ENCODE results near the gene MALRD1. TPM values are rescaled to one million over a fixed set of nuclear protein-coding genes. Genes with fewer than 3 reads are reported as not detected.
A peak's percentile ranks its signal among the peaks of the same experiment; 100 is the strongest.

Gene MALRD1
- total and polyA plus RNA-seq, 3 donors from 2014 or later = 3.3 to 26.7 (median 19.3) TPM

- H3K27ac ChIP-seq = no peak overlapping the region
- TF ChIP-seq CTCF (IDR thresholded peaks at IDR 0.05) (no peak), POLR2A (IDR thresholded peaks at IDR 0.05) (no peak)
- H3K4me1 ChIP-seq = no peaks in the 10 kb centered on the region
- no peak for DNase-seq
- intact Hi-C loops (cut with DNase I; ENCODE audit: low total_unique reads) = no loop called here
- no peaks in the 10 kb centered on the region for H3K27me3 ChIP-seq
- H3K9me3 ChIP-seq = no peaks in the 10 kb centered on the region
- no peak overlapping the region for H3K4me3 ChIP-seq
- H3K36me3 ChIP-seq (ENCODE audit: low read depth, missing control alignments) = no peaks in the 10 kb centered on the region
- WGBS, 2 donors = 76 to 87% methylated on average over 3 of the region's 3 CpGs
These were observed 662.0 kb downstream of the MALRD1 start for GRCh38 chr10:19710600-19710999.

GRCh38 chr10:19713159-19713558 lies 664.6 kb downstream of the MALRD1 start:
- Histone ChIP-seq H3K36me3 (ENCODE audit: low read depth, missing control alignments) (no peaks in the 10 kb centered on the region), H3K27ac (no peak overlapping the region), H3K27me3 (no peaks in the 10 kb centered on the region), H3K4me1 (no peaks in the 10 kb centered on the region), H3K4me3 (no peak overlapping the region), H3K9me3 (no peaks in the 10 kb centered on the region)
- TF ChIP-seq POLR2A (IDR thresholded peaks at IDR 0.05) = no peak
- TF ChIP-seq CTCF (IDR thresholded peaks at IDR 0.05) = no peak
- DNase-seq = no peak
- intact Hi-C loops (cut with DNase I; ENCODE audit: low total_unique reads) = no loop called here

GRCh38 chr10:19713800-19714525 lies 665.4 kb downstream of the MALRD1 start:
- no peak for TF ChIP-seq POLR2A (IDR thresholded peaks at IDR 0.05)
- no peak for TF ChIP-seq CTCF (IDR thresholded peaks at IDR 0.05)
- Histone ChIP-seq H3K36me3 (ENCODE audit: low read depth, missing control alignments) (no peaks in the 10 kb centered on the region), H3K27me3 (no peaks in the 10 kb centered on the region), H3K4me1 (no peaks in the 10 kb centered on the region), H3K9me3 (no peaks in the 10 kb centered on the region), H3K4me3 (no peak overlapping the region), H3K27ac (no peak overlapping the region)
- no peak for DNase-seq
- 70 to 72% methylated on average over 18 of the region's 18 CpGs for WGBS, 2 donors
- intact Hi-C loops (cut with DNase I; ENCODE audit: low total_unique reads) = no loop called here

- TF ChIP-seq CTCF (IDR thresholded peaks at IDR 0.05) (no peak), POLR2A (IDR thresholded peaks at IDR 0.05) (no peak)
- Histone ChIP-seq H3K27me3 (no peaks in the 10 kb centered on the region), H3K9me3 (no peaks in the 10 kb centered on the region), H3K36me3 (ENCODE audit: low read depth, missing control alignments) (no peaks in the 10 kb centered on the region), H3K4me1 (peaks cover 7% of the 10 kb centered on the region), H3K27ac (peak overlapping the region in 1 of 2 donors; percentile 19), H3K4me3 (no peak overlapping the region)
- intact Hi-C loops (cut with DNase I; ENCODE audit: low total_unique reads) = no loop called here
- WGBS, 2 donors = 42 to 44% methylated on average over 3 of the region's 3 CpGs
- DNase-seq = no peak
These were observed 670.7 kb downstream of the MALRD1 start for GRCh38 chr10:19719284-19719683.

GRCh38 chr10:19724287-19724686 lies 675.7 kb downstream of the MALRD1 start:
- WGBS, 2 donors = 59 to 87% methylated on average over 1 of the region's 1 CpG

More at GRCh38 chr10:19724287-19724686, 675.7 kb downstream of the MALRD1 start:
- Histone ChIP-seq H3K27me3 (no peaks in the 10 kb centered on the region), H3K36me3 (ENCODE audit: low read depth, missing control alignments) (no peaks in the 10 kb centered on the region), H3K4me3 (no peak overlapping the region), H3K9me3 (no peaks in the 10 kb centered on the region), H3K4me1 (peaks cover 7% of the 10 kb centered on the region), H3K27ac (no peak overlapping the region)
- DNase-seq = no peak
- no peak for TF ChIP-seq POLR2A (IDR thresholded peaks at IDR 0.05)
- no peak for TF ChIP-seq CTCF (IDR thresholded peaks at IDR 0.05)
- intact Hi-C loops (cut with DNase I; ENCODE audit: low total_unique reads) = no loop called here
